DMS53 (cell line): ENCODE results near the gene TAF9.

Experiments
- DNase-seq: peaks from one replicate; lab custom pipeline; 2025; lab: John Stamatoyannopoulos, UW

The TAF9 gene, protein sequence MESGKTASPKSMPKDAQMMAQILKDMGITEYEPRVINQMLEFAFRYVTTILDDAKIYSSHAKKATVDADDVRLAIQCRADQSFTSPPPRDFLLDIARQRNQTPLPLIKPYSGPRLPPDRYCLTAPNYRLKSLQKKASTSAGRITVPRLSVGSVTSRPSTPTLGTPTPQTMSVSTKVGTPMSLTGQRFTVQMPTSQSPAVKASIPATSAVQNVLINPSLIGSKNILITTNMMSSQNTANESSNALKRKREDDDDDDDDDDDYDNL

DNA sequence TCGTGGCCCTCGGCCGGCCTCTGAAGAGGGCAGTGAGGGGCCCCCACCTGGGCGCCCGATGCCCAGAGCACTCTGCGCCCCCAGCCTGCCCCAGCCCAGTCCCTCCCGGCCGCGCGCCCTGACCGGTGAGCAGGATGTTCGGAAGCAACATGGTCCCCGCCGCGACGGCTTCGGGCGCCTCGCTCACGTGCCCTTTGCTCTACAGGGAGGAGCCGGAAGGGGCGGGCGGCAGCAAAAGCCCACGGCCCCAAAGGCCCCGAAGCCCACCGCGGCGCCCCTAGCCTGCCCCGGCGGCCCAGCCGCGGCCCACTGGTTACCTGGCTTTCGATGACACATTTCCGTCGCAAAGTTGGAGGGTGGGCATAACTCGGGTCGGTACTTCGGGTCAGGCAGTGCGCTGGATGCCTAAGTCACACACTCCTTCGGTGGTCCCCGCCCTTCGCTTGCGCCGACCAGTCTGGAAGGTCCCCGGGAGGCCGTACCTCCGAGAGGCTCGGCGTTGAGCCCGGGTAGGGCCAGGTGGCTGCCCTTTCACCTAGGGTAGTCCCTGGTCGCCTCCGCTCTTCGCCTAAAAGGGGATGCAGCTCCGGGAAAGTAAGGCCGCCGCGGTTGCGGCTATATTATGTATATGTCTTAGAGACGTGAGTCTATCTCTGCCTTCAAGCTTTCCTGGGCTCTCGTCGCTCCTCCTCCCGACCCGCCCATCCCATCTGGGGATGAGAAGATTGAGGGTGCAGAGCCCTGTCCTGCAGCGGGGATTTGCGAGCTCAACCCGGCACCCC, at the start of gene TAF9, which contains the start of the genes AK6 and RAD17:
TAF9 (minus strand) TSS at position 181 of the 782 bp plus-strand sequence. CDS start 3,783 bp downstream, outside the sequence.
AK6 (minus strand) TSS at position 181 of the 782 bp plus-strand sequence; CDS start at position 151, 30 bp downstream.
RAD17 (plus strand) TSS at position 479 of the 782 bp plus-strand sequence. CDS start 2,391 bp downstream, outside the sequence.
- peak; percentile 96 for DNase-seq

DNA sequence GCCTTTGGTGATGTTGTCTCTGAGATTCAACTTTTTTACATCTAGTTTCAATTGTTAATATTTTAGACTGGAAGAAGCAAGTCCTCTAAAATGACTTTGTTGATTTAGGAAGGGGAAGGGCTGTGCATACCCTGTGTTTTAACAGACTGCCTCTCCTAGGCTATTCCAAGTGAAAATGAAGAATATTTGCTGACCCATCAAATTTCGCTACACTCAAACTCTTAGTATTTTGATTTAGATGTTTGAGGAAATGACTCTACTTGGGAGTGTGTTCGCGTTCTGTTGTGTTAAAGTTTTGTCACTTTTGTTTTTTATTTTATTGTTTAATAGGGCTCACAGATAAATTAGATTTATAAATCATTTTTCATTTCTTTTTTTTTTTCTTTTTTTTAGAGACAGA, 49.2 kb upstream of the TAF9 start:
- no peak for DNase-seq

DNA sequence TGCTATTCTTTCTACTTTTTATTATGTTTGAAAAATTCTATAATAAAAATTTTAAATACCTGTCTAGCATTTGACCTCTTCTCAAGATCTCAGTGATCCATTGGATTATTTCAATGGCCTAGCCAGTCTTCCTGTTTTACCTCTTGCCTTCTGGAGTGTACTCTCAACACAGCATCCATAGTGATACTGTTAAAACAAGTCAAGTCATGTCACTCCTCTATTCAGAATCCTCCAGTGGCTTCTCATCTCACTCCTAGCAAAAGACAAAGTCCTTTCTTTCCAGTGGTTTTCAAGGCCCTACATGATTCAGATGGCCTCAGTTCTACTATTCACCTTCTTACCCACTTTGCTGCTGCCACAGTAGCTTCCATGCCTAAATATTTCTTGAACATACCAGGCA, 47.4 kb upstream of the TAF9 start:
- peak; percentile 37 for DNase-seq

DNA sequence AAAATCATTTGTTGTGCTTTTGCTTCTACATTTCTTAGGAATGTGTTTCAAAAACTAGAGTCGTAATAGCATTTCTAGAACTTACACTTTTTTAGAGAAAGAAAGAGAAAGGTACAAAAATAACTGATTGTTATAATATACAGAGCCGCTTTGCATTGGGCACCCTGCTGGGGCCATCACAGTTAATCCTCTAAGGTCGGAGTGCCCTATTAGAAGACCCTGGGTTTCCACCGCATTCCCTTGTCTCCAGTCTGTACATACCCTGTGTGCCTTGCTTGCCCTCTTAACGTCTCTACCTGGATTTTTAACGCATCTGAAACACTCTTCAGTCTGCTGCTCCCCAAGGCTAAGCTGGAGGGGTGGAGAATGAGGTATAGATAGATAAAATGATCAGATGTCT, 46.9 kb upstream of the TAF9 start:
- peak; percentile 41 for DNase-seq

DNA sequence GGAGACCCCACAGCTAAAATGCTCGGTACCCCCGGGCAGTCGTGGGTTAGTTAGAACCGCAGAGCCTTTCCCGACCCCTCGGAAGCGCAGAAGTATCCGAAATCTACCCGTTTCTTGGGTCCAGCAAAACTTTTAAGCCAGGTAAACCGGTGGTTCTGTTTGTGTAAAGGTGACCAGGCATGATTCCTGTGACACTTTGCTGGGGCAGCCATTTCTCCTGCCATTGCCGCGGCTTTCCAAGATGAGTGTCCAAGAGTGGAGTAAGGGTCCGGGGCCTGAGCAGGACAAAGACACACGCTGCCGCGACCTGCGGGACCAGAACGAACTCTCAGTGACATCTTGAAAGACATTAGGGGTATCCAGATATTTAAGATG, 46.3 kb upstream of the TAF9 start:
- DNase-seq = peak; percentile 69

DNA sequence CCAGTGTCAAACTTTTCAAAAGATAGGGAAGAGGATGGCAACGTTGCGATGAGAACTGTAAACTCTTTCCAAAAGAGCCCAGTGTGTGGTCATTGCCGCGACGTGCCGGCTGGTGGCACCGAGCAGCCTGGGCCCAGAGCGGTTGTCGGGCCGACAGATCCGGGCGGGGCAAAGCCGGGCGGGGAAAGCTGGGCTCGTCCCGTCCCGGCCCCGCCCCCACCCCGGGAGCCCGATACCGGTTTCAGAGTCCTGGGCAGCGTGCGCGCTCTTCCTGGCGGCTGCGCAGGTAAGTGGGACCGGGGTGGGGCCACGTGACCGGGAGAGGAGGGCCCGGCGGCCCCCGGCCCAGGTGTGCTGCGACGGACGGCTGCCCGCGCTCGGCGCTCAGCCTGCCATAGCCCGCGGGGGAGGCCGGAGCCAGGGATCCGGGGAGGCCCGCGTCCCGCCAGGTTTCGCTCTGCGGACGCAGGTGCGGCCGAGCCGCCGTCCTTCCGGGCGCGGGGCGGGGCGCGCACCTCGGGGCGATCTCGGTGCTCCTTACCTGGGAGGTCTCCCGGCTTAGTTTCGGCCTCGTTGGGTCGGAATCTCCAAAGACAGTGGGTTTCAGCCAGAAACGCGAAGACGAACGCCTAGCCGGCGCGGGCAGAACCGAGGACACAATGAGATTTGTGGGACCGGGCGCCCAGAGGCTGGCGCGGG, 45.7 kb upstream of the TAF9 start, which contains the start of gene MARVELD2:
MARVELD2 (plus strand) TSS at position 232 of the 699 bp plus-strand sequence. CDS start 4,270 bp downstream, outside the sequence.
- peak; percentile 99 for DNase-seq

DNA sequence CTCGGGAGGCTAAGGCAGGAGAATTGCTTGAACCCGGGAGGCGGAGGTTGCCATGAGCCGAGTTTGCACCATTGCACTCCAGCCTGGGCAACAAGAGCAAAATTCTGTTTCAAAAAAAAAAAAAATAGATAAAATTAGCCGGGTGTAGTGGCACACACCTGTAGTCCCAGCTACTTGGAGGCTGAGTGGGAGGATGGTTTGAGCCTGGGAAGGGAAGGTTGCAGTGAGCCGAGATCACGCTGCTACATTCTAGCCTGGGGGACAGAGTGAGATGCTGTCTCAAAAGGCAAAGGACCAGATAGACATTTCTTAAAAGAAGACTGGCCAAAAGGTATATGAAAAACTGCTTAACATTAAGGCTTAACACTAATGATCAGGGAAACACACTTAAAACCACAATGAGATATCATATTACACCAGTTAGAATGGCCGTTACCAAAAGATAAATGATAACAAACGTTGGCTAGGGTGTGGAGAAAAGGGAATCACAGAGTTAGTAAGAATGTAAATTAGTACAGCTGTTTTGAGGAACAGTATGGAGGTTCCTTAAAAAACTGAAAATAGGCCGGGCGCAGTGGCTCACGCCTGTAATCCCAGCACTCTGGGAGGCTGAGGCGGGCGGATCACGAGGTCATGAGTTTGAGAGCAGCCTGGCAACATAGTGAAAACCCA, 35.5 kb upstream of the TAF9 start:
- no peak for DNase-seq

DNA sequence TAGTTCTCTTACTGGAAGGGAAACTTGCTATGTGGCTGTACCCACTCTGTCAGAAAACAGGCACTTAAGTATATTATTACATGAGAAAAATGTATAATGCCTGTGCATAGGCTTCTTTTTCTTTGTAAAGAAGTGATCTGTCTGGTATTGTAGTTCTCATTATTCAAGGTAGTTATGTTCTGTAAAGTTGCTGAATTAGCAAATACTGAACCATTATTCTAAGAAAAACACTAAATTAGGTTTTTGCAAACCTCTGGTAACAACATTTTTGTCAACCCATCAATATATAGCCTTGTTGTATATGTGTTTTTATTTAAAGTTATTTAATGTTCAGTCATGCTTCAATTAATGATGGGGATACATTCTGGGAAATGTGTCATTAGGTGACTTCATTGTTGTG, 9.1 kb upstream of the TAF9 start:
- no peak for DNase-seq

DNA sequence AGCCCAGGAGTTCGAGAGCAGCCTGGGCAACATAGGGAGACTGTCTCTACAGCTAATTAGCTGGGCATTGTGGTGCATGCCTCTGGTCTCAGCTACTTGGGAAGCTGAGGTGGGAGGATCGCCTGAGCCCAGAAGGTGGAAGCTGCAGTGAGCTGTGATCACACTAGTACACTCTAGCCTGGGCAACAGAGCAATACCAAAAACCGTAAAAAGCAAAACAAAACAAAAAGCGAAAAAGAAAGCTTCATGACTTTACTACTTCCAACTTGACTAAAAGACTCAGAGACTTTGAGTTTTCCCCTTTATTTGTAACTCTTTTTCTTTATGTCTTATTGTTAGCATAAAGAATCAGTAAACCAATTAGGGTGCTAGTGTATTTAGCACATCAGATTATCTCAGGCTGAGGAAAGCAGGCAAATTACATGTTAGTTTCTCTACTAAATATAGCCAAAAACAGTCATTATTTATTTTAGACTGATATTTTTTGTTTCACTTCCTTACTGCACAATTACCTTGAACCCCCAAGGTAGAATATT, 5.7 kb upstream of the TAF9 start:
- DNase-seq = no peak

DNA sequence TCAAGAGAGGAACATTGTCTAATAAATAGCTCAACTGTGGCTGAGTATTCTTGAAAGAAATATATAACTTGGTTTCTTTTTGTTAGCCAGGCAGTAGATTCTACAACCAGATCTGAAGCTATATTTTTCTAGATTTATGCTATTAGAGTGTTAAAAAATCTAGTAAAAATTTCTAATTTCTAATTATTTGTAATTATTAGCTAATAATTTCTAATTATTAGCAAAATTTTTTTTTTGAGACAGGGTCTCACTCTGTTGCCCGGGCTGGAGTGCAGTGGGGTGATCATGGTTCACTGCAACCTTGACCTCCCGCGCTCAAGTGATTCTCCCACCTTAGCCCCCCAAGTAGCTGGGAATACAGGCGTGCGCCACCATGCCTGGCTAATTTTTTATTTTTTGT, 3.1 kb upstream of the TAF9 start:
- no peak for DNase-seq

DNA sequence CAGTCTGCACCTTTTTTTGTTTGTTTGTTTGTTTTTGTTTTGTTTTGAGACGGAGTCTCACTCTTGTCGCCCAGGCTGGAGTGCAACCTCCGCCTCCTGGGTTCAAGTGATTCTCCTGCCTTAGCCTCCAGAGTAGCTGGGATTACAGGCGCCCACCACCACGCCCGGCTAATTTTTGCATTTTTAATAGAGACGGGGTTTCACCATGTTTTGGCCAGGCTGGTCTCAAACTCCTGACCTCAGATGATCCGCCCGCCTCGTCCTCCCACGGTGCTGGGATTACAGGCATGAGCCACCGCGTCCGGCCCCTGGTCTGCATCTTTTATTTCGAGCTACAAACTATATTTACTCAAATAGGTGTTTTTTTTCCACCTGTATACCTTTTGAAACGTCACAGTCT, 1.0 kb upstream of the TAF9 start:
- peak; percentile 23 for DNase-seq

DNA sequence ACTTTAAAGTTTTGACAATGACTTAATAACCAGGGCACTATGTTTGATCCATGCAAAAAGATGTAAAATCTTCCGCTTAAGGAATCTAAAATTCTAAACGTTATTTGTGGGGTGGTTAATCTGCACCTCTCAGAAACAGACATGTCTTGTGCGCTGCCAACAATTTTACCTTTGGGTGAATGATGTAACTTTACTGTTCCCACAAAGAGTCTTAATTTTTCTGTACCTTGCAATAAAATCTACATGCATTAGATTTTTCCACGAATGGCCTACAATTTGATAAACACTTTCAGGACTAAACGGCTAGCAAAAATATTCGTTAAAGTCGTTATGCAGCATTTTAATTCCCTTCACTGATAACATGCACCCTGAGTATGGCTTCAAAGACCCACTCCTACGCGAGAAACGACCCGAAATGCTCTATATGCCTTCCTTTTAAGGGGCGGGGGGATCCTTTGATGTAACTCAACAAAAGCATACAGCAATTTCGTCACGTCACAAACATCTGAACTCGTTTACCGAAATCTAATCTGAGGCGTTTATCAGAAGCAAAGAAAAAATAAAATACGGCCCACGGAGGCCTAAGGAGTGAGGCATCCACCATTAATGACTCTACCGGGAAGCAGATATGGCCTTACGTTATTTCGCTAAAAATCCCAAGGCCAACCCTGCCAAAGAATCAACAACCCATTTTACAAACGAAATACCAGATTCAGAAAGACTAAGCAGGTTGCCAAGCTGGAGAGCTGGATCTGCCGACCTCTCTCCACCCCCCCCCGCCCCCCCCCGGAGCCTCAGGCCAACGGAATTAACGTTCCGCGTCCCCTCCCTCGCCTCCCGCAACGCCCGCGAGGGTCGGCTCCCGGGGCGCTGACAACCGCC, 621 bp downstream of the TAF9 start:
- peak; percentile 57 for DNase-seq

DNA sequence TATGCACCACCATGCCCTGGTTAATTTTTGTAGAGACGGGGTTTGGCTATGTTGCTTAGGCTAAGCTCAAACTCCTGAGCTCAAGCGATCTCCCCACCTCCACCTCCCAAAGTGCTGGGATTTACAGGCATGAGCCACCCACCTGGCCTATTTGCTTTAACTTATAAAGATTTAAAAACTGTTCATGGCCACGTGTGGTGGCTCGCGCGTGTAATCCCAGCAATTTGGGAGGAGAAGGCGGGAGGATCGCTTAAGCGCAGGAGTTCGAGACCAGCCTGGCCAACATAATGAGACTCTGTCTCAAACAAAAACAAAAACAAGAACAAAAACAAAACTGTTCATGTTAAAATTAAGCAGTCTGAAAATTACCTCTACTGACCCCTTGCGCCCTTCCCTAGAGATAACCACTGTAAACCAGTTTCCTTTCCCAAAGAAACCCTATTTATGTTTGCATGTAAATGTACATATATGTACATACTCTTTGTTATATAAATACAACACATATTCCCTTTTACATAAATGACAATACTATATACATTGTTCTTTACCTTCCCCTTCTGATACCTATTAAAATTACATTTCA, 1.5 kb downstream of the TAF9 start:
- no peak for DNase-seq

DNA sequence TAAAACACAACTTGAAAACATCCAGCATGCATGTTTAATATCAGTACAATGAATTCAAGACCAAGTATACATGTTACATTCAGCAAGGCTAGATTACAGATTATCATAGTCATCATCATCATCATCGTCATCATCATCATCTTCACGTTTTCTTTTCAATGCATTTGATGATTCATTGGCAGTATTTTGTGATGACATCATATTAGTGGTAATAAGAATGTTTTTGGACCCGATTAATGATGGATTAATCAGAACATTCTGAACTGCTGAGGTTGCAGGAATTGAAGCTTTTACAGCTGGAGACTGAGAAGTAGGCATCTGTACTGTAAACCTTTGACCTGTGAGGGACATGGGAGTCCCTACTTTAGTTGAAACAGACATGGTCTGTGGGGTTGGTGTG, 4.5 kb downstream of the TAF9 start:
- DNase-seq = no peak

DNA sequence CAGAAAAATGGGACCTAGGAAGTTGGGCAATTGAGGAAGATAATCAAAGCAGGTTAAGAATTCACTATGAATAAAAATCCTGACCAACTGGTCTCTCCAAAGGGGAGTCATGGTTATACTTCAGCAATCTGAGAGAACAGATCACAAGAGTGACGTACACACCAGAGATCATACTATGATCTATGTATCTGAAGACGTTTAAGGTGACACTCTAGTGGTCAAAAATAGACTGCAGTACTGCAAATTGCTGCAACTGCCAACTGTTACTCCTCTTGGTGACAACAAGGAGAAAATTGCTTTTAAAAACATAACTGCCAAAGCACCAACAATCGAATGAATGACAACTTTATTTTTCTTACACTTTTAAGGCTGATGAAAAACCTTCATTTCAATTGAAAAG, 4.9 kb downstream of the TAF9 start:
- peak; percentile 56 for DNase-seq

DNA sequence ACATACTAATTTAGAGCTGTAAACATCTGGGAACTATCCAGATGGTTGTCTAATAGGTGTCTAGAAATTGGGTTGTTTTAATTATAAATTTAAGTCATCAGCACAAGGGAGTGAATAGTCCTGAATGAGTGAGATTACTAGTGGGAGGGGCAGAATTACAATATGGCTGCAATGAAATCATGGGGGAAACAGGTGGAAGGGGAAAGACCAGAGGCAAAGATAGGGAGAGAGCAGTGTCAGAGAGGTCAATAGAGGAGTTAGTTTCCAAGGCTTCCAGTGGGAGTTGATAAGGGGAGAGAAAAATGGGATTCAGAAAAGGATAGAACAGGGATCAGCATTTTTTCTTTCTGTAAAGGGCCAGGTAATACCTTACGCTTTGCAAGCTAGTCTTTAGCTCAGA, 8.9 kb downstream of the TAF9 start:
- no peak for DNase-seq

DNA sequence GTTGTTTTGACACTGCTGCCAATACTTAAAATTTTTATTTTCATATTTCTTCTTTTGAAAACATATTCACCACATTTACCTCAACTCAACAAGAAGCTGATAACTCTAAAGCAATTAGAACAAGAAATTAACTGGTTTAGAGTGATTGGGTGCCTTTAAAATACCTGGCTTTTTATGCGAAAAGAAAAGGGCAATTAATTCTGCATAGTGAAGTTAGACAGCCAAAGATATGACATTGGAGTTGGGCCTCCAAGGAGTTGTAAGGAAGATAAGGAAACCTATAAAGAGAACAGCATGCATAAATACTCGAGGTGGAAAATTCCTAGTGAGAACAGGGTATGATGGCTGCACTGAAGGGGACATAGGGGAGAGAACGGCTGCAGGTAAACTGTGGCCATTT, 9.6 kb downstream of the TAF9 start:
- DNase-seq = no peak

DNA sequence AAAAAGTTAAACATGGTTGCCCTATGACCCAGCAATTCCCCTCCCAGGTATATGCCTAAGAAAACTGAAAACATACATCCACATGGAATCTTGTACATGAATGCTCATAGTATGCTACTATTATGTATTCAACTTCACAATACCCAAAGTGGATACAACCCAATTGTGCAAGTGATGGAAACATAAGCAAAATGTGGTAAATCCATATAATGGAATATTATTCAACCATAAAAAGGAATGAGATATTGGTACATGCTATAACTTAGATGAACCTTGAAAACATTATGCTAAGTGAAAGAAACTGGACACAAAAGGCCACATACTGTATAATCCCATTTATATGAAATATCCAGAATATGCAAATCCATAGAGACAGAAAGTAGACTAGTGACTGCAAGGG, 18.7 kb downstream of the TAF9 start:
- no peak for DNase-seq

DNA sequence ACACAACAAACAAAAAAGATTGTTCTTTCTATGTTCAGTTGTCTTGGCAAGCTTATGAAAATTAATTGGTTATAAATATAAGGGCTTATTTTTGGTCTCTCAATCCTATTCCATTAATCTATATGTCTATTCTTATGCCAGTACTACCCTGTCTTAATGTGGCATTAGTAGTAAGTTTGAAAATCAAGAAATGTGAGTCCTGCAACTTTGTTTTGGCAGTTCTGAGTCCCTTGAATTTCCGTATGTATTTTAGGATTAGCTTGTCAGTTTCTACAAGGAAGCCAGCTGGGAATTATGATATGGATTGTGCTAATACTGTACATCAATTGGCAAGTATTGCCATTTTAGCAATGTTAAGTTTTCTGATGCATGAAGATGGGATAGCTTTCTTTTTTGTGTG, 26.2 kb downstream of the TAF9 start:
- DNase-seq = no peak

DNA sequence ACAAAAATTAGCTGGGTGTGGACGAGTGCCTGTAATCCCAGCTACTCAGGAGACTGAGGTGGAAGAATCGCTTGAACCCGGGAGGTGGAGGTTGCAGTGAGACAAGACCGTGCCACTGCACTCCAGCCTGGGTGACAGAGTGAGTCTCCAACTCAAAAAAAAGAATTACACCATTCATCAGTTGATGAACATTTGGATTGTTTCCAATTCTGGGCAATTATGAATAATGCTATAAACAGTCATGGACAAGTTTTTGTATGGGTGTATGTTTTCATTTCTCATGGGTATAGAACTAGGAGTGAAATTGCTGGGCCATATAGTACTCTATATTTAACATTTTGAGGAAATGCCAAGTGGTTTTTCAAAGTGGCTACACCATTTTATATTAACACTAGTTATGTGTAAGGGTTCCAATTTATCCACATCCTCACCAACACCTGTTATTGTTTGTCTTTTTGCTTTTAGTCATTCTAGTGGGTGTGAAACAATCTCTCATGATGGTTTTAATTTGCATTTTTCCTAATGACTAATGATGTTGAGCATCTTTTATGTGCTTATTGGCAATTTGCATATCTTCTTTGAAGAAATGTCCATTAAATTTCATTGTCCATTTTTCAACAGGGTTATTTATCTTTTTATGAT, 27.7 kb downstream of the TAF9 start:
- DNase-seq = no peak
